ENCODE measurements around the gene MCOLN1. TPM values are rescaled to one million over a fixed set of nuclear protein-coding genes. Genes with fewer than 3 reads are reported as not detected.

MCOLN1 gene
- total RNA-seq = 21.1 TPM

DNA sequence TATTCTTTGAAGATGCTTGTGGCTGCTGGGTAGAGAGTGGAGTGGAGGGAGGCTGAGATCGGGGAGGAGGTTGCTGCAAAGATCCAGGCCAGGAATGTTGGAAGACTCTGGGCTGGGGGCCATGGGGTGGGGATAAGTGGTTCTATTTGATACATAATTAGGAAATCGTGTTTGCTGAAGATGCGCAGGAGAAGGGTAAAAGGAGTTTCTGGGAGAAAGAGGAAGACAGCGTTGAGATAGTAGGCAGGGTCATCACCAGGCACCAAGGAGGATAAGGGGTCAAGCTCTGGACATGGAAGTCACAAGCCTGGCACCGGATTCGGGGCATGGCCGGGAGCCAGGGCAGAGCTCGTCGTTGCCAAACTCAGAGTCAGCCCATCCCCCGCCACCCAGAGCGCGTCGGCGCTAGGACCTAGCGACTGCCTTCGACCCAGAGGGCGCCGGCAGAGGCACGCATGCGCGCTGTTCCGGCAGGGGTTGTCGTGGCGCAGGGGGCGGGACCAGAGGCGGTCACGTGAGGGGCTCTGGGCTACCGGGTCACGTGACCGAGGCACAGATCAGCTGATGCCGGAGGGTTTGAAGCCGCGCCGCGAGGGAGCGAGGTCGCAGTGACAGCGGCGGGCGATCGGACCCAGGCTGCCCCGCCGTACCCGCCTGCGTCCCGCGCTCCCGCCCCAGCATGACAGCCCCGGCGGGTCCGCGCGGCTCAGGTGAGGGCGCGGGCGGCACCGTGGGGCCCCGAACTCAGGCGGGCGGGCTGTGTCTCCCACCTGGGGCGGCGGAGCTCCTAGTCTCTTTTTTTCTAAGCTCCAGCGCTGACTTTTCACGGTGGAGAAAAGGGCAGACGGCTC lies at the start of gene MCOLN1:
TSS of gene MCOLN1 (plus strand) at position 553 of the 851 bp plus-strand sequence. CDS start at position 680, 127 bp downstream.

DNA sequence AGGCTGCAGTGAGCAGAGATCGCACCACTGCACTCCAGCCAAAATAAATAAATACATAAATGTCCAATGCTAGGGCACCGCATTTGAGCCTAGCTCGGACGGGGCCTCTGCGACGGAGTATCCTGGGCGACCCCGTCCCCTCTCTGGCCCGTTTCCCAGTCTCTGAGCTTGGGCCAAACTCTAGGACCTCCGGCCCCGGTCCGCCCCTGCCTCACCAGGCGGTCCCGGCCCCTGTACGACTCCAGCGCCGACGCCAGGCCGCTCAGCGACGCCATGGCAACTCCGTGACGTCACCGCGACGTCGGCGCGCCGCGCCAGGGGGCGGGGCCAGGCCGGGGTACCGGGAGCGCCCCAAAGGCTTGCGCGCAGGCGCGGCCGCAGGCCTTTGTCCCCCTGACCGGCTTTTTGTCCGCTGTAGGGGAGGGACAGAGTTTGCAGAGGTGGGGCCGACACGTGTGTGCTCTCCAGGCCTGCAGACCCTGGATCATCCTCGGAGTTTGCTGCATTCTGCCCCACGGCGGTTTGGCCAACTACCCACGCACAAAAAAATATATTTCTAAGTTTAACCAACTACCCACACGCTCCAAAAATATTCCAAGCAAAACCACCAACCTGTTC lies 33.6 kb upstream of the MCOLN1 start, which contains the start of gene PEX11G:
TSS of gene PEX11G (minus strand) at position 300 of the 618 bp plus-strand sequence. CDS start at position 275, 25 bp downstream.

DNA sequence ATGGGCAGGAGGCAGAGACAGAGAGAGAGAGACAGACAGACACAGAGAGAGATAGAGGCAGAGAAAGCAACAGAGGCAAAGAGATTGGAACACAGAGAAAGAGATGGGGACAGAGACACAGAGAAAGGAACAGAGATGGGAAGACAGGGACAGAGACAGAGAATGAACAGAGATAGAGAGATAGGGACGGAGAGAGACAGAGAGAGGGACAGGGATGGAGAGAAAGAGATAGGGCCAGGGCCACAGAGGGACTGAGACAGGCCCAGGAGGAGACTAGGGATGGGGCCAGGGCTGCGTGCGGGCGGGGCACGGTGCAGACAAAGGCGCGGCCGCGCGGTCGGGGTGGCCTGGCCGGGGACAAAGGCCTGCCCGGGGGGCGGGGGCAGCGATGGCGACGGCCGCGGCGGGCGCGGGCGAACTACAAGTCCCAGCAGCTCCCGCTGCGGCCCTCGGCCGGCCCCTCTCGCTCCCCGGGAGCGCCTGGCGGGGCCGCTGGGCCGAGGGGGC lies 6.7 kb upstream of the MCOLN1 start, which contains the start of gene ZNF358:
TSS of gene ZNF358 (plus strand) at position 459 of the 507 bp plus-strand sequence. CDS start 3,140 bp downstream, outside the sequence.

DNA sequence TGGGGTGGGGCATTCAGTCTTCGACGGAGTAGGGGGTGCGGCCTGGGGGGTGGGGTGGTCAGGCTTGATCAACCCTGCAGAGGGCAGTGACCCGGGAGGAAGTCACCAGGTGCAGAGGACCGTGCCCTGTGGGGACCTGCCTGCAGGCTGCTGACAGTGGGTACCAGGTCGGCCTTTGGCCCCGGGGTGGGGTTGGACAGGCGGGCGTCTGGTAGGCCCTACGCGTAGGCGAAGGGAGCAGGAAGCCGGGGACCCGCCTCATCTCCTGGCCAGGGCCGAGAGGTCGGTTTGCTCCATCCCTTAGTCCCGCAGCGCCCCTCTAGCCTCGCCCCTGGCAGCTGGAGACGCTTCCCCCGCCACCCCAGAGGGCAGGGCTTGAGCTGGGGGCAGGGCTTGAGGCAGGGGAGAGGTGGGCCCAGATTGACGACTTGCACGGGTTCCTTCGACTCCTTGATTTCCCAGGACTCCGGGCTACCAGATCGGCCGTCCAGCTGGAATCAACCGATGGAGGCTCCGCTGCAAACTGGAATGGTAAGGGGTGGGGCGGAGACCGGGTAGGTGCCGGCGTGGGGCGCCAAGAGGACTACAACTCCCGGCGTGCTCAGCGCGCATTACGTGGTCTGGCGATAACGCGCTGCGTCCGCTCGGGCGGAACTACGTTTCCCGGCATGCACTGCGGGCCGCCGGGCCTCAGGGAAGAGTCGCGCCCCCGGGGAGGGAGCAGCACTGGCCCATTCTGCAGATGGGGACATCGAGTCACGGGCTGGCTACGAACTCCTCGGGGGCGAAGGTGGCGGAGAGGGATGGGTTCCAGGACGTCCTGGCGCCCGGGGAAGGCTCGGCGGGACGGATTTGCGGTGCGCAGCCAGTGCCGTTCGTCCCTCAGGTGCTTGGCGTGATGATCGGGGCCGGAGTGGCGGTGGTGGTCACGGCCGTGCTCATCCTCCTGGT lies 12.9 kb downstream of the MCOLN1 start, which contains the start of gene PNPLA6:
TSS of gene PNPLA6 (plus strand) at position 671 of the 951 bp plus-strand sequence. CDS start at position 743, 72 bp downstream.

Small RNAs within 50 kb of the gene (small RNA-seq; reads per million reads assigned to genes)
- gene AC008878.2 (ENCODE audit: low replicate concordance) = not detected

Other genes with a start within 250 kb of the MCOLN1 start
- gene INSR, start 228.2 kb upstream of the MCOLN1 start, total RNA-seq = 85.7 TPM
- 38.8 TPM for gene ARHGEF18, start 173.7 kb upstream of the MCOLN1 start, total RNA-seq
- 4.7 TPM for gene PEX11G, start 33.6 kb upstream of the MCOLN1 start, total RNA-seq
- 34.9 TPM for gene ZNF358, start 6.5 kb upstream of the MCOLN1 start, total RNA-seq
- gene PNPLA6, start 13.1 kb downstream of the MCOLN1 start, total RNA-seq = 52.2 TPM
- 13.0 TPM for gene CAMSAP3, start 73.2 kb downstream of the MCOLN1 start, total RNA-seq
- gene XAB2, start 106.9 kb downstream of the MCOLN1 start, total RNA-seq = 61.0 TPM
- gene PET100, start 107.2 kb downstream of the MCOLN1 start, total RNA-seq = 22.0 TPM
- not detected for gene PCP2, start 111.1 kb downstream of the MCOLN1 start, total RNA-seq
- 55.6 TPM for gene STXBP2, start 114.5 kb downstream of the MCOLN1 start, total RNA-seq
- gene RETN, start 146.4 kb downstream of the MCOLN1 start, total RNA-seq = 6.5 TPM
- 0.64 TPM for gene MCEMP1, start 154.5 kb downstream of the MCOLN1 start, total RNA-seq
- 66.3 TPM for gene TRAPPC5, start 158.2 kb downstream of the MCOLN1 start, total RNA-seq
- gene FCER2, start 179.5 kb downstream of the MCOLN1 start, total RNA-seq = 0.23 TPM
- gene CLEC4G, start 209.5 kb downstream of the MCOLN1 start, total RNA-seq = 0.29 TPM
- 4.8 TPM for gene CD209, start 224.9 kb downstream of the MCOLN1 start, total RNA-seq
- gene CLEC4M, start 240.6 kb downstream of the MCOLN1 start, total RNA-seq = 2.7 TPM

Measured in metanephros (tissue), 2 donors.